Measurements from ENCODE around the gene PIN1. TPM values are rescaled to one million over a fixed set of nuclear protein-coding genes. Genes with fewer than 3 reads are reported as not detected.

Gene PIN1
- total and polyA plus RNA-seq, 2 of the 8 experiments (the other 6 are each of a cell fraction or from before 2014, with no cell fraction given), result 78.3 to 90.8 TPM

DNA sequence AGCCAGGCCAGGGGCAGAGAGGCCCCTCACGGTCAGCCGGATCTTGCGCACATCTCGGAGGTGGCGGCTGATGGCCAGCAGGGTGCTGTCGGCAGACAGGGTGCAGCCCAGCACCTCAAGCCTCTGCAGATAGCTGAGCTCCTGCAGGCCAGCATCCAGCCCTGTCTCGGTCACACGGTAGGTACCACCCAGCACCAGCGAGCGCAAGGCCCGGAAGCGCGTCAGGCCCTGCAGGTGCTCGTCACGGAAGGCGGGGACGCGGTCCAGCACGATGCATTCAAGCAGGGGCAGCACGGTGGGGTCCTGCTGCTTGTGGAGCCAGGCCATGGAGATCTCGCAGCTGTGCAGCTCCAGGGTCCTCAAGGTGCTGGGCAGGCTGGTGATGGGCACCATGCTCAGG, 24.0 kb upstream of the PIN1 start:
- no peaks in the 10 kb centered on the region for H3K27me3 ChIP-seq (replicated peaks in 1 of 4; ENCODE audit: control insufficient read depth in 3 of 4, extremely low read depth in 1 of 4, insufficient read depth in 3 of 4, low read length in 3 of 4)
- no peaks in the 10 kb centered on the region; the same call in 1 of the 2 replicates for H3K79me1 ChIP-seq (ENCODE audit: low read depth, low read length)
- 0 out of 4 replicates have a peak, but pooled peaks cover 2 to 5% of the 10 kb centered on the region in 2 experiments for H3K9me3 ChIP-seq (ENCODE audit: insufficient read depth in 2 of 2, low read depth in 1 of 2, low read length in 1 of 2)
- H2BK12ac ChIP-seq (ENCODE audit: low read depth, low read length), result no peak overlapping the region
- H3K9ac ChIP-seq (replicated peaks in 1 of 4; ENCODE audit: extremely low read depth in 1 of 4, low read depth in 3 of 4, low read length in 3 of 4), result no peak overlapping the region
- H4K91ac ChIP-seq (replicated peaks; ENCODE audit: insufficient read length, low read length), result no peak overlapping the region
- DNase-seq (ENCODE audit: low read depth in 1 of 2, low spot score in 2 of 2), result no peak
- H3K23me2 ChIP-seq (ENCODE audit: low read depth, low read length), result no peaks in the 10 kb centered on the region
- ChIA-PET CTCF (ENCODE audit: partially characterized antibody) (no interaction called here), POLR2A (ENCODE audit: partially characterized antibody) (interaction anchor here (0.6 kb wide), 1 partner anchor 42 kb away, joined by 3 read pairs; the partner anchor contains the start of gene ZNF846)
- no peak overlapping the region for H2BK20ac ChIP-seq (ENCODE audit: low read length)
- TF ChIP-seq POU5F1 (IDR thresholded peaks at IDR 0.05; ENCODE audit: low read depth, low read length) (no peak), BACH1 (IDR thresholded peaks at IDR 0.05; ENCODE audit: low read length) (no peak)
- H2AFZ ChIP-seq (ENCODE audit: low read length), result no peak overlapping the region
- H3K23ac ChIP-seq (ENCODE audit: insufficient read length), result no peak overlapping the region
- peaks cover 0 to 1% of the 10 kb centered on the region in 2 experiments for H4K20me1 ChIP-seq (replicated peaks in 1 of 2; ENCODE audit: control insufficient read depth in 1 of 2, insufficient read depth in 2 of 2, low read length in 2 of 2)
- H3K56ac ChIP-seq (replicated peaks; ENCODE audit: insufficient read length, low read depth, low read length), result no peak overlapping the region
- no peak for FAIRE-seq
- peaks cover 7 to 23% (median 15%) of the 10 kb centered on the region in 4 experiments for H3K36me3 ChIP-seq (ENCODE audit: control insufficient read depth in 2 of 4, insufficient read depth in 4 of 4, low read length in 3 of 4)
- no peak overlapping the region for H3K14ac ChIP-seq (ENCODE audit: insufficient read length)
- no peak overlapping the region for H3K4me3 ChIP-seq (ENCODE audit: extremely low read depth in 1 of 4, insufficient read depth in 2 of 4, low read depth in 3 of 4, low read length in 4 of 4)
- H3K4me1 ChIP-seq (replicated peaks in 1 of 4; ENCODE audit: control insufficient read depth in 3 of 4, insufficient read depth in 4 of 4, low read length in 3 of 4), result no peaks in the 10 kb centered on the region
- no peak overlapping the region for H3K27ac ChIP-seq (ENCODE audit: low read depth, low read length)
- no peak overlapping the region for H4K5ac ChIP-seq (ENCODE audit: insufficient read length, low read depth, low read length)
- H3K18ac ChIP-seq (ENCODE audit: extremely low read depth, low read length), result no peak overlapping the region
- H3K4me2 ChIP-seq (ENCODE audit: insufficient read depth in 1 of 2, low read depth in 2 of 2, low read length in 2 of 2), result no peak overlapping the region
- H2BK5ac ChIP-seq (ENCODE audit: low read depth, low read length), result no peak overlapping the region
- H4K8ac ChIP-seq (ENCODE audit: extremely low read depth, insufficient read depth, low read length), result no peak overlapping the region
- H3K4ac ChIP-seq (replicated peaks; ENCODE audit: insufficient read length, low read depth, low read length), result no peak overlapping the region
- no peak overlapping the region for H2AK5ac ChIP-seq (ENCODE audit: low read depth, low read length)
- 95% methylated on average over 21 of the region's 21 CpGs; no CpG with 5 or more reads in 1 of the 2 experiments for WGBS, 2 experiments (ENCODE audit: extremely low coverage in 1 of 2, insufficient coverage in 1 of 2, insufficient read length in 1 of 2, insufficient replicate concordance in 2 of 2, low coverage in 1 of 2, low lambda C conversion rate in 2 of 2, missing lambda C conversion rate in 1 of 2)
- no peak overlapping the region for H2BK15ac ChIP-seq (ENCODE audit: low read length)
- H2BK120ac ChIP-seq (replicated peaks; ENCODE audit: low read depth, low read length), result no peak overlapping the region
- peaks cover 0 to 13% of the 10 kb centered on the region in 2 experiments; a peak in 2 of 4 replicates for H3K79me2 ChIP-seq (ENCODE audit: control insufficient read depth in 1 of 2, insufficient read depth in 2 of 2, low read length in 2 of 2)
